Mesenchymal stem cell (in vitro differentiated cells and primary cell): ENCODE data around the gene TSPYL4.

ENCODE experiments used
- DNase-seq: peaks from one replicate; pipeline ENCODE4 v3.0.0-alpha.2; 2013
- H2AFZ ChIP-seq: one replicate; pipeline ENCODE4 v1.6.1; 2013; ENCODE audit warnings: low read depth, mild to moderate bottlenecking, control low read depth, inconsistent platforms, low read length, moderate library complexity
- H2AK5ac ChIP-seq: 2 replicates; pipeline ENCODE4 v1.6.1; 2013; ENCODE audit warnings: low read length, moderate library complexity, mild to moderate bottlenecking, inconsistent platforms; ENCODE audit not compliant: severe bottlenecking
- H2BK120ac ChIP-seq: one replicate; pipeline ENCODE4 v1.6.1; 2013; ENCODE audit warnings: low read depth, mild to moderate bottlenecking, inconsistent platforms, low read length, moderate library complexity
- H2BK12ac ChIP-seq, 2 experiments: one replicate each; pipeline ENCODE4 v1.6.1; 2013; ENCODE audit warnings: inconsistent platforms in 2 of 2, low read length in 2 of 2, mild to moderate bottlenecking in 2 of 2, moderate library complexity in 2 of 2, control low read depth in 1 of 2
- H2BK15ac ChIP-seq: one replicate; pipeline ENCODE4 v1.6.1; 2013; ENCODE audit warnings: mild to moderate bottlenecking, low read depth, inconsistent platforms; ENCODE audit not compliant: poor library complexity, severe bottlenecking
- H2BK5ac ChIP-seq: 2 replicates; pipeline ENCODE4 v1.6.1; 2013; ENCODE audit warnings: low read depth, mild to moderate bottlenecking, low read length, control low read depth, inconsistent platforms; ENCODE audit not compliant: poor library complexity, severe bottlenecking
- H3K14ac ChIP-seq, 2 experiments: one replicate each; pipeline ENCODE4 v1.6.1; 2013; ENCODE audit warnings: inconsistent platforms in 2 of 2, low read length in 2 of 2, control low read depth in 1 of 2, mild to moderate bottlenecking in 1 of 2, moderate library complexity in 1 of 2
- H3K18ac ChIP-seq, 2 experiments: one replicate each; pipeline ENCODE4 v1.6.1; 2013; ENCODE audit warnings: inconsistent platforms in 2 of 2, low read length in 2 of 2, control low read depth in 1 of 2, low read depth in 1 of 2, mild to moderate bottlenecking in 1 of 2
- H3K23ac ChIP-seq, 2 experiments: one replicate each; pipeline ENCODE4 v1.6.1; 2013; ENCODE audit warnings: inconsistent platforms in 2 of 2, low read length in 2 of 2, mild to moderate bottlenecking in 2 of 2, moderate library complexity in 2 of 2, control low read depth in 1 of 2
- H3K27ac ChIP-seq: 2 replicates; pipeline ENCODE4 v1.5.1; 2013; ENCODE audit warnings: mild to moderate bottlenecking, moderate library complexity, low read length, control low read depth, inconsistent platforms; ENCODE audit not compliant: poor library complexity, severe bottlenecking
- H3K27me3 ChIP-seq, 2 experiments: 2 replicates each; pipeline versions ENCODE4 v1.6.1 to v1.7.0; 2013; ENCODE audit warnings: low read length in 2 of 2, mild to moderate bottlenecking in 2 of 2, moderate library complexity in 2 of 2, control low read depth in 1 of 2, inconsistent platforms in 1 of 2; ENCODE audit not compliant: control insufficient read depth in 1 of 2, insufficient read depth in 1 of 2
- H3K36me3 ChIP-seq, 2 experiments: 2 replicates each; pipeline versions ENCODE4 v1.6.1 to v1.7.0; 2013; ENCODE audit warnings: low read length in 2 of 2, control low read depth in 1 of 2, inconsistent platforms in 1 of 2, low read depth in 1 of 2, mild to moderate bottlenecking in 1 of 2; ENCODE audit not compliant: insufficient read depth in 2 of 2, control insufficient read depth in 1 of 2
- H3K4ac ChIP-seq, 2 experiments: one replicate each; pipeline ENCODE4 v1.6.1; 2013; ENCODE audit warnings: inconsistent platforms in 2 of 2, low read length in 2 of 2, mild to moderate bottlenecking in 2 of 2, moderate library complexity in 2 of 2, control low read depth in 1 of 2, low read depth in 1 of 2
- H3K4me1 ChIP-seq: 2 replicates; pipeline ENCODE4 v1.6.1; 2013; ENCODE audit warnings: low read depth, low read length, control low read depth; ENCODE audit not compliant: control insufficient read depth, insufficient read depth
- H3K4me2 ChIP-seq: 2 replicates; pipeline ENCODE4 v1.6.1; 2013; ENCODE audit warnings: low read length, mild to moderate bottlenecking, inconsistent platforms; ENCODE audit not compliant: poor library complexity, severe bottlenecking
- H3K4me3 ChIP-seq, 2 experiments: 2 replicates each; pipeline versions ENCODE4 v1.5.1 to v1.7.0; 2013; ENCODE audit warnings: low read length in 2 of 2, mild to moderate bottlenecking in 2 of 2, control low read depth in 1 of 2, low read depth in 1 of 2; ENCODE audit not compliant: insufficient read depth in 1 of 2
- H3K79me1 ChIP-seq: replicated peaks from 2 replicates; pipeline ENCODE4 v1.6.1; 2013; ENCODE audit warnings: mild to moderate bottlenecking, control low read depth, low read length, inconsistent platforms; ENCODE audit not compliant: poor library complexity, severe bottlenecking
- H3K9ac ChIP-seq: 2 replicates; pipeline ENCODE4 v1.7.0; 2013; ENCODE audit warnings: mild to moderate bottlenecking, low read length, moderate library complexity
- H3K9me3 ChIP-seq: 2 replicates; pipeline ENCODE4 v1.7.0; 2013; ENCODE audit warnings: mild to moderate bottlenecking, low read length; ENCODE audit not compliant: control insufficient read depth
- H4K8ac ChIP-seq: one replicate; pipeline ENCODE4 v1.6.1; 2013; ENCODE audit warnings: inconsistent platforms, mild to moderate bottlenecking, low read length, moderate library complexity
- H4K91ac ChIP-seq: one replicate; pipeline ENCODE4 v1.6.1; 2013; ENCODE audit warnings: mild to moderate bottlenecking, low read length, inconsistent platforms
- WGBS: methylation state at CpG from one replicate; pipeline ENCODE4 v1.1.7; 2013; ENCODE audit warnings: mixed read lengths; 5-methylcytosine and 5-hydroxymethylcytosine counted together

The TSPYL4 gene

GRCh38 chr6:116218866-116219265 lies 35.0 kb downstream of the TSPYL4 start:
- no peak for DNase-seq
- Histone ChIP-seq H2BK5ac (no peak overlapping the region), H3K18ac (no peak overlapping the region), H3K4me3 (no peak overlapping the region), H4K8ac (no peak overlapping the region), H2AFZ (no peak overlapping the region), H3K36me3 (peaks cover 0 to 5% of the 10 kb centered on the region in 2 experiments), H3K79me1 (peaks cover 4% of the 10 kb centered on the region), H3K4ac (no peak overlapping the region), H3K4me2 (no peak overlapping the region), H4K91ac (no peak overlapping the region), H3K9me3 (no peaks in the 10 kb centered on the region), H3K9ac (peak overlapping the region; percentile 59), H2AK5ac (no peak overlapping the region), H3K27me3 (no peaks in the 10 kb centered on the region), H3K14ac (no peak overlapping the region), H3K27ac (no peak overlapping the region), H2BK120ac (no peak overlapping the region), H3K23ac (no peak overlapping the region), H2BK12ac (no peak overlapping the region), H3K4me1 (peaks cover 2% of the 10 kb centered on the region), H2BK15ac (no peak overlapping the region)
- 91% methylated on average over 4 of the region's 5 CpGs for WGBS

DNA sequence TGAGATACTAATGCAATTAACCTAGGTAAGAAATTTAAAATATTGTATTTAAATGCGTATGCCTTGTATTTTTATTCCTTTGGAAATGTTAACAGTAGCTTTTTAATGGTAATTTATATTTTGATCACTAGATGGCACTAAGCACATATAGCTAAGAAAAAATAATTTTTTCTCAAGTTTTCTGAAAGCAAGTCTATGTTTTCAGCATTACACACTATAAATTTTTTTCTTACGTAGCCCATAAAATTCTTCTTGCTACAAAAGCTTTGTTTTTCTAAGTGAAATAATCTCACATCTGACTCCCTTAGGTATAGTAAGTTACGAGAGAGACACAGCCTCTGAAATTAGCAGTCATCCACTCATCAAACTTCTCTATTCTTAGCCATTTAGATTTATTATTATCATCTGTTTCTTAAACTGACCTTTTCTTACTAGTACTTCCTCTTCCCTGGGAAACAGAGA lies 35.7 kb downstream of the TSPYL4 start:
- Histone ChIP-seq H2BK12ac (no peak overlapping the region), H2AK5ac (no peak overlapping the region), H4K91ac (no peak overlapping the region), H3K4me2 (no peak overlapping the region), H3K9ac (peak overlapping the region; percentile 59), H3K4ac (no peak overlapping the region), H4K8ac (no peak overlapping the region), H2BK120ac (no peak overlapping the region), H3K9me3 (no peaks in the 10 kb centered on the region), H3K18ac (no peak overlapping the region), H3K27ac (no peak overlapping the region), H3K4me1 (peaks cover 2% of the 10 kb centered on the region), H3K27me3 (no peaks in the 10 kb centered on the region), H2BK5ac (no peak overlapping the region), H3K79me1 (peaks cover 4% of the 10 kb centered on the region), H2AFZ (no peak overlapping the region), H3K4me3 (no peak overlapping the region), H3K36me3 (peaks cover 0 to under 1% of the 10 kb centered on the region in 2 experiments), H3K23ac (no peak overlapping the region), H3K14ac (no peak overlapping the region), H2BK15ac (no peak overlapping the region)
- DNase-seq: peak; percentile 18
- 69% methylated on average over 2 of the region's 3 CpGs for WGBS

- Histone ChIP-seq H4K91ac (no peak overlapping the region), H3K27ac (no peak overlapping the region), H4K8ac (no peak overlapping the region), H3K9ac (peak overlapping the region; percentile 48), H3K27me3 (no peaks in the 10 kb centered on the region), H2BK120ac (no peak overlapping the region), H2BK15ac (no peak overlapping the region), H3K9me3 (no peaks in the 10 kb centered on the region), H3K4me2 (no peak overlapping the region), H3K36me3 (no peaks in the 10 kb centered on the region), H3K23ac (no peak overlapping the region), H3K4me1 (peaks cover 2% of the 10 kb centered on the region), H3K4me3 (no peak overlapping the region), H2BK5ac (no peak overlapping the region), H2AFZ (no peak overlapping the region), H2AK5ac (no peak overlapping the region), H3K79me1 (peaks cover 4% of the 10 kb centered on the region), H3K18ac (no peak overlapping the region), H3K14ac (no peak overlapping the region), H3K4ac (no peak overlapping the region), H2BK12ac (no peak overlapping the region)
- WGBS: no CpG with 5 or more reads among the region's 1 CpG
- DNase-seq: peak; percentile 64
These were observed 36.8 kb downstream of the TSPYL4 start for GRCh38 chr6:116217069-116217468.

GRCh38 chr6:116215414-116215813 lies 38.5 kb downstream of the TSPYL4 start:
- H3K79me1 ChIP-seq: peaks cover 2% of the 10 kb centered on the region
- H2BK15ac ChIP-seq: no peak overlapping the region
- no peak overlapping the region for H3K18ac ChIP-seq
- peaks cover 2% of the 10 kb centered on the region for H3K4me1 ChIP-seq
- no peak for DNase-seq
- H3K4ac ChIP-seq: no peak overlapping the region
- H3K9ac ChIP-seq: no peak overlapping the region
- H3K4me3 ChIP-seq: no peak overlapping the region
- no peak overlapping the region for H3K4me2 ChIP-seq
- no peak overlapping the region for H2AK5ac ChIP-seq
- H4K91ac ChIP-seq: no peak overlapping the region
- no peaks in the 10 kb centered on the region for H3K9me3 ChIP-seq
- no peak overlapping the region for H2BK12ac ChIP-seq
- no peak overlapping the region for H3K23ac ChIP-seq
- H2BK120ac ChIP-seq: no peak overlapping the region
- no peaks in the 10 kb centered on the region for H3K36me3 ChIP-seq
- no peak overlapping the region for H3K14ac ChIP-seq
- H3K27ac ChIP-seq: no peak overlapping the region
- H3K27me3 ChIP-seq: no peaks in the 10 kb centered on the region
- no peak overlapping the region for H2BK5ac ChIP-seq
- H4K8ac ChIP-seq: no peak overlapping the region
- 80% methylated on average over 1 of the region's 5 CpGs for WGBS
- no peak overlapping the region for H2AFZ ChIP-seq
